H1 (cell line): ENCODE measurements around the gene ZFP69. TPM values are rescaled to one million over a fixed set of nuclear protein-coding genes. Genes with fewer than 3 reads are reported as not detected.

Source experiments
- CTCF ChIA-PET: fragments of 300-600 bp; sonication (Branson Sonifier 250); formaldehyde crosslinking; loops from one replicate; lab custom pipeline; 2021; ENCODE audit not compliant: partially characterized antibody; lab: Charles Lee
- POLR2A ChIA-PET: fragments of 300-600 bp; sonication (Branson Sonifier 250); formaldehyde crosslinking; loops from one replicate; lab custom pipeline; 2021; ENCODE audit warnings: inconsistent platforms; ENCODE audit not compliant: partially characterized antibody; lab: Charles Lee
- DNase-seq, 2 experiments: peaks; one replicate each; pipeline versions ENCODE4 v3.0.0 to v3.0.0-alpha.2; 2010 to 2022; ENCODE audit warnings: low spot score in 2 of 2, low read depth in 1 of 2, mixed read lengths in 1 of 2
- FAIRE-seq: peaks from 2 replicates; lab custom pipeline; 2011; peaks lifted over from hg19 to GRCh38; lab: Jason Lieb, UNC
- H2AFZ ChIP-seq: 2 replicates; pipeline ENCODE4 v1.8.1; 2012; ENCODE audit warnings: low read length, inconsistent platforms
- H2AK5ac ChIP-seq: 2 replicates; pipeline ENCODE4 v1.6.1; 2013; ENCODE audit warnings: low read depth, low read length
- H2BK120ac ChIP-seq: replicated peaks from 2 replicates; pipeline ENCODE3; 2013; ENCODE audit warnings: low read depth, low read length, inconsistent platforms
- H2BK12ac ChIP-seq: 2 replicates; pipeline ENCODE4 v1.6.1; 2013; ENCODE audit warnings: low read depth, low read length
- H2BK15ac ChIP-seq: 2 replicates; pipeline ENCODE4 v1.6.1; 2013; ENCODE audit warnings: low read length
- H2BK20ac ChIP-seq: 2 replicates; pipeline ENCODE4 v1.6.1; 2013; ENCODE audit warnings: low read length
- H2BK5ac ChIP-seq: 2 replicates; pipeline ENCODE4 v1.6.1; 2013; ENCODE audit warnings: low read depth, low read length
- H3K14ac ChIP-seq: 2 replicates; pipeline ENCODE4 v1.6.1; 2013; ENCODE audit warnings: inconsistent platforms; ENCODE audit not compliant: insufficient read length
- H3K18ac ChIP-seq: 2 replicates; pipeline ENCODE4 v1.6.1; 2013; ENCODE audit warnings: low read length; ENCODE audit errors: extremely low read depth
- H3K23ac ChIP-seq: 2 replicates; pipeline ENCODE4 v1.6.1; 2013; ENCODE audit warnings: inconsistent platforms; ENCODE audit not compliant: insufficient read length
- H3K23me2 ChIP-seq: 2 replicates; pipeline ENCODE4 v1.6.1; 2013; ENCODE audit warnings: low read depth, low read length
- H3K27ac ChIP-seq: 2 replicates; pipeline ENCODE4 v1.6.1; 2011; ENCODE audit warnings: low read depth, low read length, inconsistent platforms
- H3K27me3 ChIP-seq, 4 experiments: replicated peaks in 1 of 4; 1 replicate in 1 of 4; 2 replicates in 3 of 4; pipeline versions ENCODE4 v1.6.1 to v1.8.1; 2011 to 2013; ENCODE audit warnings: low read length in 3 of 4, mild to moderate bottlenecking in 3 of 4, inconsistent platforms in 2 of 4, mixed read lengths in 2 of 4, moderate library complexity in 1 of 4; ENCODE audit not compliant: control insufficient read depth in 3 of 4, insufficient read depth in 3 of 4; ENCODE audit errors: extremely low read depth in 1 of 4
- H3K36me3 ChIP-seq, 4 experiments: 2 replicates each; pipeline versions ENCODE4 v1.6.1 to v1.8.1; 2011 to 2013; ENCODE audit warnings: mild to moderate bottlenecking in 4 of 4, low read length in 3 of 4, moderate library complexity in 2 of 4, control low read depth in 1 of 4, inconsistent platforms in 1 of 4; ENCODE audit not compliant: insufficient read depth in 4 of 4, control insufficient read depth in 2 of 4
- H3K4ac ChIP-seq: replicated peaks from 2 replicates; pipeline ENCODE3; 2013; ENCODE audit warnings: low read length, low read depth, mixed read lengths, inconsistent platforms; ENCODE audit not compliant: insufficient read length
- H3K4me1 ChIP-seq, 4 experiments: replicated peaks in 1 of 4; 1 replicate in 1 of 4; 2 replicates in 3 of 4; pipeline versions ENCODE4 v1.6.1 to v1.8.1; 2011 to 2013; ENCODE audit warnings: low read length in 3 of 4, inconsistent platforms in 2 of 4, mixed read lengths in 1 of 4; ENCODE audit not compliant: insufficient read depth in 4 of 4, control insufficient read depth in 3 of 4
- H3K4me2 ChIP-seq, 2 experiments: 2 replicates each; pipeline versions ENCODE4 v1.6.1 to v1.8.1; 2011 to 2013; ENCODE audit warnings: low read depth in 2 of 2, low read length in 2 of 2, control low read depth in 1 of 2, inconsistent platforms in 1 of 2, mild to moderate bottlenecking in 1 of 2; ENCODE audit not compliant: insufficient read depth in 1 of 2
- H3K4me3 ChIP-seq, 4 experiments: fragments of 200-600, 300-600 bp in 1 of 4; sonication (generic), shearing (Covaris generic), sonication (Bioruptor Twin) in 1 of 4; 2 replicates each; pipeline versions ENCODE4 v1.5.1 to v1.8.1; 2011 to 2016; ENCODE audit warnings: low read length in 4 of 4, low read depth in 3 of 4, control low read depth in 2 of 4, inconsistent platforms in 2 of 4, mild to moderate bottlenecking in 2 of 4, mixed read lengths in 1 of 4, moderate library complexity in 1 of 4; ENCODE audit not compliant: insufficient read depth in 2 of 4; ENCODE audit errors: extremely low read depth in 1 of 4
- H3K56ac ChIP-seq: replicated peaks from 2 replicates; pipeline ENCODE3; 2013; ENCODE audit warnings: low read depth, mild to moderate bottlenecking, mixed read lengths, low read length, inconsistent platforms; ENCODE audit not compliant: insufficient read length
- H3K79me1 ChIP-seq: 2 replicates; pipeline ENCODE4 v1.6.1; 2013; ENCODE audit warnings: low read depth, low read length, control low read depth
- H3K79me2 ChIP-seq, 2 experiments: 2 replicates each; pipeline versions ENCODE4 v1.6.1 to v1.8.1; 2012 to 2013; ENCODE audit warnings: low read length in 2 of 2, mild to moderate bottlenecking in 2 of 2, inconsistent platforms in 1 of 2; ENCODE audit not compliant: insufficient read depth in 2 of 2, control insufficient read depth in 1 of 2
- H3K9ac ChIP-seq, 4 experiments: replicated peaks in 1 of 4; 1 replicate in 1 of 4; 2 replicates in 3 of 4; pipeline versions ENCODE4 v1.6.1 to v1.8.1; 2011 to 2013; ENCODE audit warnings: low read depth in 3 of 4, low read length in 3 of 4, control low read depth in 2 of 4, mild to moderate bottlenecking in 2 of 4, moderate library complexity in 2 of 4, inconsistent platforms in 1 of 4; ENCODE audit errors: extremely low read depth in 1 of 4
- H3K9me3 ChIP-seq, 2 experiments: 2 replicates each; pipeline versions ENCODE4 v1.6.1 to v1.8.1; 2012 to 2013; ENCODE audit warnings: mild to moderate bottlenecking in 2 of 2, moderate library complexity in 2 of 2, control low read depth in 1 of 2, inconsistent platforms in 1 of 2, low read depth in 1 of 2, low read length in 1 of 2, mixed read lengths in 1 of 2; ENCODE audit not compliant: insufficient read depth in 2 of 2
- H4K20me1 ChIP-seq, 2 experiments: replicated peaks in 1 of 2; 2 replicates each; pipeline versions ENCODE3 to v1.8.1; 2011 to 2013; ENCODE audit warnings: inconsistent platforms in 2 of 2, low read length in 2 of 2, mild to moderate bottlenecking in 1 of 2; ENCODE audit not compliant: insufficient read depth in 2 of 2, control insufficient read depth in 1 of 2
- H4K5ac ChIP-seq: 2 replicates; pipeline ENCODE4 v1.6.1; 2013; ENCODE audit warnings: low read length, low read depth, mixed read lengths, inconsistent platforms; ENCODE audit not compliant: insufficient read length
- H4K8ac ChIP-seq: 2 replicates; pipeline ENCODE4 v1.8.0; 2013; ENCODE audit warnings: mild to moderate bottlenecking, moderate library complexity, low read length, inconsistent platforms; ENCODE audit not compliant: insufficient read depth; ENCODE audit errors: extremely low read depth
- H4K91ac ChIP-seq: replicated peaks from 2 replicates; pipeline ENCODE3; 2013; ENCODE audit warnings: low read length, mixed read lengths, inconsistent platforms; ENCODE audit not compliant: insufficient read length
- BCL11A ChIP-seq, 2 experiments: IDR thresholded peaks; one replicate each; pipeline ENCODE4 v1.6.1; 2011; ENCODE audit warnings: low read depth in 2 of 2, low read length in 2 of 2, mild to moderate bottlenecking in 2 of 2
- CEBPB ChIP-seq: IDR thresholded peaks from 2 replicates; pipeline ENCODE4 v1.6.1; 2012; ENCODE audit warnings: low read depth, low read length
- CHD2 ChIP-seq: IDR thresholded peaks from 2 replicates; pipeline ENCODE4 v1.6.1; 2012; ENCODE audit warnings: low read length, improper control_type of control experiment
- CREB1 ChIP-seq: IDR thresholded peaks from 2 replicates; pipeline ENCODE4 v1.6.1; 2012; ENCODE audit warnings: inconsistent platforms
- CTBP2 ChIP-seq: IDR thresholded peaks from 2 replicates; pipeline ENCODE4 v1.7.0; 2011; ENCODE audit warnings: borderline replicate concordance, mild to moderate bottlenecking, moderate library complexity, mixed read lengths, low read length; ENCODE audit not compliant: insufficient read depth, insufficient read length
- NRF1 ChIP-seq: IDR thresholded peaks from 2 replicates; pipeline ENCODE4 v1.6.1; 2011; ENCODE audit warnings: mild to moderate bottlenecking, low read depth, low read length, improper control_type of control experiment
- RBBP5 ChIP-seq: IDR thresholded peaks from 2 replicates; pipeline ENCODE4 v1.7.1; 2012; ENCODE audit warnings: low read depth, mild to moderate bottlenecking, inconsistent platforms, low read length, moderate library complexity, borderline replicate concordance
- SIRT6 ChIP-seq: IDR thresholded peaks from one replicate; pipeline ENCODE4 v1.7.1; 2012; ENCODE audit warnings: low read length, inconsistent platforms
- TAF7 ChIP-seq: optimal IDR thresholded peaks from 2 replicates; pipeline ENCODE3; 2011; ENCODE audit warnings: low read depth, mild to moderate bottlenecking, inconsistent platforms, low read length, moderate library complexity, borderline replicate concordance
- TCF12 ChIP-seq: IDR thresholded peaks from 2 replicates; pipeline ENCODE4 v1.6.1; 2011; ENCODE audit warnings: low read depth, mild to moderate bottlenecking, low read length
- ZNF274 ChIP-seq: IDR thresholded peaks from 2 replicates; pipeline ENCODE4 v1.7.0; 2012; ENCODE audit warnings: low read length, borderline replicate concordance; ENCODE audit errors: extremely low read depth
- WGBS, 2 experiments: shearing (Covaris generic) in 1 of 2; methylation state at CpG; one replicate each; pipeline versions ENCODE4 v1.1.6 to v1.1.7; 2013 to 2015; ENCODE audit warnings: low lambda C conversion rate in 2 of 2, mixed read lengths in 2 of 2, inconsistent platforms in 1 of 2, low coverage in 1 of 2, missing lambda C conversion rate in 1 of 2; ENCODE audit not compliant: insufficient replicate concordance in 2 of 2, insufficient coverage in 1 of 2, insufficient read length in 1 of 2; ENCODE audit errors: extremely low coverage in 1 of 2, missing lambda C conversion rate in 1 of 2; 5-methylcytosine and 5-hydroxymethylcytosine counted together
- polyA plus RNA-seq, 7 experiments: library from polyadenylated mRNA; depleted of rRNA in 3 of 7; stranded (reverse) in 5 of 7; unstranded in 2 of 7; fragments of >200 nt in 5 of 7; fragments of 200-250 nt in 2 of 7; gene quantifications; 1 replicate in 5 of 7; 2 replicates in 1 of 7; 4 replicates in 1 of 7; pipeline versions ENCODE4 v1.2.1 to v1.2.3, GENCODE V29; 2011 to 2013; ENCODE audit warnings: missing spikeins in 2 of 7, mixed read lengths in 2 of 7
- total RNA-seq: library from RNA; stranded (reverse); fragmentation: NEBNext Ultra II Directional; extraction: Animal tissue kit (Norgen Biotek cat#: 25700); gene quantifications from 2 replicates; pipeline ENCODE4 v1.2.1, GENCODE V29; 2021

Gene ZFP69
- total and polyA plus RNA-seq, 2 of the 8 experiments (the other 6 are each of a cell fraction or from before 2014, with no cell fraction given): 1.0 to 4.3 TPM

- H3K79me1 ChIP-seq: no peaks in the 10 kb centered on the region; the same call in 1 of the 2 replicates
- H3K4me1 ChIP-seq: 0 out of 7 replicates have a peak, but pooled peaks cover 0 to 2% (median under 1%) of the 10 kb centered on the region in 4 experiments
- H3K23me2 ChIP-seq: peaks cover 7% of the 10 kb centered on the region; the same call in 1 of the 2 replicates
- H3K36me3 ChIP-seq: no peaks in the 10 kb centered on the region
- H2AK5ac ChIP-seq: no peak within 1 kb of the TSS
- H3K23ac ChIP-seq: no peak within 1 kb of the TSS
- DNase-seq (peak in 1 of 2 experiments; percentile 75), FAIRE-seq (no peak)
- H3K14ac ChIP-seq: no peak within 1 kb of the TSS
- POLR2A ChIA-PET: interaction anchor here (0.8 to 1.8 kb wide), 6 partner anchors 9 to 31 kb away, joined by 3 to 7 read pairs (median 6); partner anchors contain the start of genes ZFP69 and ZNF684
- no peak within 1 kb of the TSS for H2BK15ac ChIP-seq
- peak within 1 kb of the TSS; percentile 92 to 95 for H3K4me2 ChIP-seq
- H3K4ac ChIP-seq: no peak within 1 kb of the TSS
- peak within 1 kb of the TSS; percentile 15; the same call in 1 of the 2 replicates for H3K18ac ChIP-seq
- H4K8ac ChIP-seq: peak within 1 kb of the TSS; percentile 90; the same call in 1 of the 2 replicates
- H2BK5ac ChIP-seq: no peak within 1 kb of the TSS
- no peak within 1 kb of the TSS for H3K27ac ChIP-seq
- 0 out of 4 replicates have a peak, but pooled peaks cover 0 to 4% of the 10 kb centered on the region in 2 experiments for H3K9me3 ChIP-seq
- H2AFZ ChIP-seq: peak within 1 kb of the TSS; percentile 98
- H3K56ac ChIP-seq: peak within 1 kb of the TSS; percentile 62
- no peak within 1 kb of the TSS for H2BK12ac ChIP-seq
- peaks cover 0 to 2% of the 10 kb centered on the region in 2 experiments for H4K20me1 ChIP-seq
- CTCF ChIA-PET: no interaction called here
- WGBS, 2 experiments: 3% methylated on average over 65 of the region's 76 CpGs; no CpG with 5 or more reads in 1 of the 2 experiments
- no peaks in the 10 kb centered on the region for H3K79me2 ChIP-seq
- peak within 1 kb of the TSS; percentile 8 for H4K5ac ChIP-seq
- H3K4me3 ChIP-seq: peak within 1 kb of the TSS; percentile 69 to 76 (median 72)
- peak within 1 kb of the TSS; percentile 61 for H4K91ac ChIP-seq
- peak within 1 kb of the TSS in 2 of 4 experiments; percentile 59 to 71; a peak in 5 of 7 replicates for H3K9ac ChIP-seq
- H2BK120ac ChIP-seq: no peak within 1 kb of the TSS
- H3K27me3 ChIP-seq: peaks cover 0 to 12% (median 9%) of the 10 kb centered on the region in 4 experiments; a peak in 6 of 7 replicates
- H2BK20ac ChIP-seq: no peak within 1 kb of the TSS
- no peak for TF ChIP-seq BCL11A (IDR thresholded peaks at IDR 0.05; ENCODE audit: low read depth in 2 of 2, low read length in 2 of 2)
- TF ChIP-seq TCF12: no peak
- TF ChIP-seq CEBPB: no peak
- peak; percentile 90; the same call in 1 of the 2 replicates for TF ChIP-seq RBBP5
- TF ChIP-seq SIRT6: no peak
- TF ChIP-seq NRF1: no peak
- peak; percentile 68 for TF ChIP-seq TAF7
- TF ChIP-seq ZNF274: no peak
- no peak for TF ChIP-seq CREB1
- peak; percentile 13 for TF ChIP-seq CTBP2
- TF ChIP-seq CHD2: peak; percentile 75
Observed at GRCh38 chr1:40508375-40509341, 31.6 kb downstream of the ZFP69 start, which contains the start of gene EXO5. Gene EXO5, plus strand, starts transcription at chr1:40508767. Its CDS starts 5,778 bp downstream, at chr1:40514545.
